Measurements from ENCODE around the gene SLC38A11. TPM values are rescaled to one million over a fixed set of nuclear protein-coding genes. Genes with fewer than 3 reads are reported as not detected.

SLC38A11 gene
- total and polyA plus RNA-seq, 2 of the 13 experiments (the other 11 are each of a cell fraction or from before 2014, with no cell fraction given), result 14.0 to 14.3 TPM

DNA sequence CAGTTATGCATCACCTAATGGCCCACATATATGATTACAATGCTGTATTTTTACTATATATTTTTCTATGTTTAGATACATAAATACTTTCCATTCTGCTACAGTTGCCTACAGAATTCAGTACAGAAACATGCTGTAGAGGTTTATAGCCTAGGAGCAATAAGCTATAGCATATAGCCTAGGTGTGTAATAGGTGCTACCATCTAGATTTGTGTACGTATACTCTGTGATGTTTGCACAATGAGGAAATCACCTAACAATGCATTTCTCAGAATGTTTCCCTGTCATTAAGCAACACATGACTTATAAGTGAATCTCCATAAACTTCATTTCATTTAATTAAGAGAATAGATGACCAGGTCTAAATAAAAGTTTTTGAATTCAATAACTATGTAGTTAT, 43.5 kb downstream of the SLC38A11 start:
- Histone ChIP-seq H3K4me3 (replicated peaks in 1 of 3; ENCODE audit: insufficient read depth in 1 of 3, low read depth in 2 of 3, low read length in 3 of 3) (no peak overlapping the region), H2AFZ (ENCODE audit: low read length) (no peak overlapping the region), H3K27me3 (ENCODE audit: control insufficient read depth in 1 of 2, insufficient read depth in 2 of 2, low read length in 2 of 2) (no peaks in the 10 kb centered on the region), H3K36me3 (replicated peaks in 1 of 2; ENCODE audit: control insufficient read depth in 1 of 2, insufficient read depth in 2 of 2, low read length in 2 of 2) (no peaks in the 10 kb centered on the region; a peak in 1 of 5 replicates), H3K79me2 (ENCODE audit: insufficient read depth, low read length) (no peaks in the 10 kb centered on the region), H3K4me1 (ENCODE audit: insufficient read depth, low read length) (peaks cover 63% of the 10 kb centered on the region), H3K4me2 (ENCODE audit: low read depth, low read length) (no peak overlapping the region), H3K9ac (ENCODE audit: insufficient read depth, low read depth, low read length) (no peak overlapping the region), H3K27ac (ENCODE audit: extremely low read length, insufficient read depth, low read length) (peak overlapping the region; percentile 68), H4K20me1 (ENCODE audit: insufficient read depth, low read length) (no peaks in the 10 kb centered on the region), H3K9me3 (ENCODE audit: low read length) (no peaks in the 10 kb centered on the region)
- no TSS peak for BruUV-seq (replicated peaks)
- ATAC-seq (no peak), FAIRE-seq (no peak), DNase-seq (ENCODE audit: low spot score) (peak; percentile 75)
- in situ Hi-C loops (cut with HindIII; ENCODE audit: extremely low pct_ligation_motif_present, low pct_unique_long_range_greater_than_20kb), result loop anchor here (5.0 kb wide), 1 partner anchor 70 kb away; the partner anchor contains the start of gene COBLL1
- 86% methylated on average over 1 of the region's 1 CpG for WGBS (ENCODE audit: low lambda C conversion rate)
- intact Hi-C loops (cut with micrococcal nuclease; ENCODE audit: unreplicated experiment), result loop anchor here (2.0 to 10.0 kb wide), 3 partner anchors 25 to 347 kb away; no protein-coding TSS in a partner anchor
- CTCF ChIA-PET (ENCODE audit: low intra/inter-chr PET ratio, low total read pairs), result no interaction called here
- POLR2A ChIA-PET, result interaction anchor here (0.8 to 1.0 kb wide), 2 partner anchors 33 to 70 kb away, joined by 3 to 4 read pairs; partner anchors contain the start of gene COBLL1
- TF ChIP-seq ZNF256 (CRISPR knock-in tag; conservative IDR thresholded peaks at IDR 0.05), result no peak
- TF ChIP-seq, protein P1, sequence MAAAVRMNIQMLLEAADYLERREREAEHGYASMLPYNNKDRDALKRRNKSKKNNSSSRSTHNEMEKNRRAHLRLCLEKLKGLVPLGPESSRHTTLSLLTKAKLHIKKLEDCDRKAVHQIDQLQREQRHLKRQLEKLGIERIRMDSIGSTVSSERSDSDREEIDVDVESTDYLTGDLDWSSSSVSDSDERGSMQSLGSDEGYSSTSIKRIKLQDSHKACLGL (CRISPR knock-in tag; IDR thresholded peaks at IDR 0.05), result no peak
- no peak for TF ChIP-seq TEAD2 (CRISPR knock-in tag; IDR thresholded peaks at IDR 0.05)
- no peak; the same call in 1 of the 2 replicates for TF ChIP-seq EHMT2 (IDR thresholded peaks at IDR 0.05; ENCODE audit: borderline replicate concordance, low read depth, low read length)
- TF ChIP-seq, protein P2, sequence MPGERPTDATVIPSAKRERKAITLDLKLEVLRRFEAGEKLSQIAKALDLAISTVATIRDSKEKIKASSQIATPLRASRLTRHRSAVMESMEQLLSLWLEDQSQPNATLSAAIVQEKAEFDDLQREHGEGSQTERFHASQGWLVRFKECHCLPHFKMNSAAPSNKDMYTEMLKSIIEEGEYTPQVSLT (CRISPR knock-in tag; IDR thresholded peaks at IDR 0.05; ENCODE audit: borderline replicate concordance, low read depth), result no peak
- TF ChIP-seq, protein P3, sequence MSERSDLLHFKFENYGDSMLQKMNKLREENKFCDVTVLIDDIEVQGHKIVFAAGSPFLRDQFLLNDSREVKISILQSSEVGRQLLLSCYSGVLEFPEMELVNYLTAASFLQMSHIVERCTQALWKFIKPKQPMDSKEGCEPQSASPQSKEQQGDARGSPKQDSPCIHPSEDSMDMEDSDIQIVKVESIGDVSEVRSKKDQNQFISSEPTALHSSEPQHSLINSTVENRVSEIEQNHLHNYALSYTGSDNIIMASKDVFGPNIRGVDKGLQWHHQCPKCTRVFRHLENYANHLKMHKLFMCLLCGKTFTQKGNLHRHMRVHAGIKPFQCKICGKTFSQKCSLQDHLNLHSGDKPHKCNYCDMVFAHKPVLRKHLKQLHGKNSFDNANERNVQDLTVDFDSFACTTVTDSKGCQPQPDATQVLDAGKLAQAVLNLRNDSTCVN (CRISPR knock-in tag; IDR thresholded peaks at IDR 0.05; ENCODE audit: borderline replicate concordance), result no peak
- TF ChIP-seq ZMAT3 (CRISPR knock-in tag; conservative IDR thresholded peaks at IDR 0.05), result no peak
- TF ChIP-seq, protein P4, sequence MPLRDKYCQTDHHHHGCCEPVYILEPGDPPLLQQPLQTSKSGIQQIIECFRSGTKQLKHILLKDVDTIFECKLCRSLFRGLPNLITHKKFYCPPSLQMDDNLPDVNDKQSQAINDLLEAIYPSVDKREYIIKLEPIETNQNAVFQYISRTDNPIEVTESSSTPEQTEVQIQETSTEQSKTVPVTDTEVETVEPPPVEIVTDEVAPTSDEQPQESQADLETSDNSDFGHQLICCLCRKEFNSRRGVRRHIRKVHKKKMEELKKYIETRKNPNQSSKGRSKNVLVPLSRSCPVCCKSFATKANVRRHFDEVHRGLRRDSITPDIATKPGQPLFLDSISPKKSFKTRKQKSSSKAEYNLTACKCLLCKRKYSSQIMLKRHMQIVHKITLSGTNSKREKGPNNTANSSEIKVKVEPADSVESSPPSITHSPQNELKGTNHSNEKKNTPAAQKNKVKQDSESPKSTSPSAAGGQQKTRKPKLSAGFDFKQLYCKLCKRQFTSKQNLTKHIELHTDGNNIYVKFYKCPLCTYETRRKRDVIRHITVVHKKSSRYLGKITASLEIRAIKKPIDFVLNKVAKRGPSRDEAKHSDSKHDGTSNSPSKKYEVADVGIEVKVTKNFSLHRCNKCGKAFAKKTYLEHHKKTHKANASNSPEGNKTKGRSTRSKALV (CRISPR knock-in tag; IDR thresholded peaks at IDR 0.05), result no peak
- TF ChIP-seq, protein P5, sequence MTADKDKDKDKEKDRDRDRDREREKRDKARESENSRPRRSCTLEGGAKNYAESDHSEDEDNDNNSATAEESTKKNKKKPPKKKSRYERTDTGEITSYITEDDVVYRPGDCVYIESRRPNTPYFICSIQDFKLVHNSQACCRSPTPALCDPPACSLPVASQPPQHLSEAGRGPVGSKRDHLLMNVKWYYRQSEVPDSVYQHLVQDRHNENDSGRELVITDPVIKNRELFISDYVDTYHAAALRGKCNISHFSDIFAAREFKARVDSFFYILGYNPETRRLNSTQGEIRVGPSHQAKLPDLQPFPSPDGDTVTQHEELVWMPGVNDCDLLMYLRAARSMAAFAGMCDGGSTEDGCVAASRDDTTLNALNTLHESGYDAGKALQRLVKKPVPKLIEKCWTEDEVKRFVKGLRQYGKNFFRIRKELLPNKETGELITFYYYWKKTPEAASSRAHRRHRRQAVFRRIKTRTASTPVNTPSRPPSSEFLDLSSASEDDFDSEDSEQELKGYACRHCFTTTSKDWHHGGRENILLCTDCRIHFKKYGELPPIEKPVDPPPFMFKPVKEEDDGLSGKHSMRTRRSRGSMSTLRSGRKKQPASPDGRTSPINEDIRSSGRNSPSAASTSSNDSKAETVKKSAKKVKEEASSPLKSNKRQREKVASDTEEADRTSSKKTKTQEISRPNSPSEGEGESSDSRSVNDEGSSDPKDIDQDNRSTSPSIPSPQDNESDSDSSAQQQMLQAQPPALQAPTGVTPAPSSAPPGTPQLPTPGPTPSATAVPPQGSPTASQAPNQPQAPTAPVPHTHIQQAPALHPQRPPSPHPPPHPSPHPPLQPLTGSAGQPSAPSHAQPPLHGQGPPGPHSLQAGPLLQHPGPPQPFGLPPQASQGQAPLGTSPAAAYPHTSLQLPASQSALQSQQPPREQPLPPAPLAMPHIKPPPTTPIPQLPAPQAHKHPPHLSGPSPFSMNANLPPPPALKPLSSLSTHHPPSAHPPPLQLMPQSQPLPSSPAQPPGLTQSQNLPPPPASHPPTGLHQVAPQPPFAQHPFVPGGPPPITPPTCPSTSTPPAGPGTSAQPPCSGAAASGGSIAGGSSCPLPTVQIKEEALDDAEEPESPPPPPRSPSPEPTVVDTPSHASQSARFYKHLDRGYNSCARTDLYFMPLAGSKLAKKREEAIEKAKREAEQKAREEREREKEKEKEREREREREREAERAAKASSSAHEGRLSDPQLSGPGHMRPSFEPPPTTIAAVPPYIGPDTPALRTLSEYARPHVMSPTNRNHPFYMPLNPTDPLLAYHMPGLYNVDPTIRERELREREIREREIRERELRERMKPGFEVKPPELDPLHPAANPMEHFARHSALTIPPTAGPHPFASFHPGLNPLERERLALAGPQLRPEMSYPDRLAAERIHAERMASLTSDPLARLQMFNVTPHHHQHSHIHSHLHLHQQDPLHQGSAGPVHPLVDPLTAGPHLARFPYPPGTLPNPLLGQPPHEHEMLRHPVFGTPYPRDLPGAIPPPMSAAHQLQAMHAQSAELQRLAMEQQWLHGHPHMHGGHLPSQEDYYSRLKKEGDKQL (CRISPR knock-in tag; IDR thresholded peaks at IDR 0.05; ENCODE audit: low read depth), result peak; percentile 16; the same call in 1 of the 2 replicates
- TF ChIP-seq, protein P6, sequence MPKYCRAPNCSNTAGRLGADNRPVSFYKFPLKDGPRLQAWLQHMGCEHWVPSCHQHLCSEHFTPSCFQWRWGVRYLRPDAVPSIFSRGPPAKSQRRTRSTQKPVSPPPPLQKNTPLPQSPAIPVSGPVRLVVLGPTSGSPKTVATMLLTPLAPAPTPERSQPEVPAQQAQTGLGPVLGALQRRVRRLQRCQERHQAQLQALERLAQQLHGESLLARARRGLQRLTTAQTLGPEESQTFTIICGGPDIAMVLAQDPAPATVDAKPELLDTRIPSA (CRISPR knock-in tag; IDR thresholded peaks at IDR 0.05; ENCODE audit: borderline replicate concordance), result no peak
- TF ChIP-seq GFI1 (CRISPR knock-in tag; IDR thresholded peaks at IDR 0.05; ENCODE audit: borderline replicate concordance), result no peak
- no peak for TF ChIP-seq U2AF2 (IDR thresholded peaks at IDR 0.05; ENCODE audit: low read depth, low read length)
- no peak for TF ChIP-seq ZNF773 (CRISPR knock-in tag; IDR thresholded peaks at IDR 0.05; ENCODE audit: borderline replicate concordance)
- TF ChIP-seq NBN (conservative IDR thresholded peaks at IDR 0.05), result no peak

Measured in HepG2 (cell line).